ENCODE data around the gene TRIM32.

TRIM32 gene

GRCh38 chr9:116733010-116733641 is 46.0 kb downstream of the TRIM32 start:
- no peaks in the 10 kb centered on the region for H3K4me1 ChIP-seq (ENCODE audit: insufficient read depth, low read length)
- H3K36me3 ChIP-seq (ENCODE audit: insufficient read depth, low read length): no peaks in the 10 kb centered on the region
- H3K27ac ChIP-seq (ENCODE audit: low read depth, low read length): no peak overlapping the region
- H3K4me3 ChIP-seq (ENCODE audit: low read length): no peak overlapping the region
- WGBS: 94% methylated on average over 8 of the region's 9 CpGs
- no peak overlapping the region for H3K9ac ChIP-seq (ENCODE audit: low read depth, low read length)
- no peaks in the 10 kb centered on the region for H3K27me3 ChIP-seq (ENCODE audit: insufficient read depth, low read length)
- no peaks in the 10 kb centered on the region for H3K9me3 ChIP-seq (ENCODE audit: insufficient read depth, low read depth, low read length)

- Histone ChIP-seq H3K4me3 (ENCODE audit: low read length) (no peak overlapping the region), H3K27me3 (ENCODE audit: insufficient read depth, low read length) (no peaks in the 10 kb centered on the region), H3K36me3 (ENCODE audit: insufficient read depth, low read length) (no peaks in the 10 kb centered on the region), H3K9ac (ENCODE audit: low read depth, low read length) (no peak overlapping the region), H3K9me3 (ENCODE audit: insufficient read depth, low read depth, low read length) (no peaks in the 10 kb centered on the region), H3K4me1 (ENCODE audit: insufficient read depth, low read length) (peaks cover 5% of the 10 kb centered on the region; the same call in 1 of the 2 replicates), H3K27ac (ENCODE audit: low read depth, low read length) (no peak overlapping the region)
- WGBS: 70% methylated on average over 7 of the region's 8 CpGs
Observed at GRCh38 chr9:116736399-116737151, 49.5 kb downstream of the TRIM32 start.

- H3K9ac ChIP-seq (ENCODE audit: low read depth, low read length): no peak overlapping the region
- peaks cover 6% of the 10 kb centered on the region; the same call in 1 of the 2 replicates for H3K4me1 ChIP-seq (ENCODE audit: insufficient read depth, low read length)
- no peak overlapping the region for H3K27ac ChIP-seq (ENCODE audit: low read depth, low read length)
- H3K27me3 ChIP-seq (ENCODE audit: insufficient read depth, low read length): no peaks in the 10 kb centered on the region
- WGBS: 16% methylated on average over 15 of the region's 16 CpGs
- H3K4me3 ChIP-seq (ENCODE audit: low read length): no peak overlapping the region
- no peaks in the 10 kb centered on the region for H3K36me3 ChIP-seq (ENCODE audit: insufficient read depth, low read length)
- H3K9me3 ChIP-seq (ENCODE audit: insufficient read depth, low read depth, low read length): no peaks in the 10 kb centered on the region
Observed at GRCh38 chr9:116737152-116737546, 50.0 kb downstream of the TRIM32 start.

- H3K36me3 ChIP-seq (ENCODE audit: insufficient read depth, low read length): no peaks in the 10 kb centered on the region
- peaks cover 6% of the 10 kb centered on the region; the same call in 1 of the 2 replicates for H3K4me1 ChIP-seq (ENCODE audit: insufficient read depth, low read length)
- 69% methylated on average over 2 of the region's 3 CpGs for WGBS
- no peak overlapping the region for H3K4me3 ChIP-seq (ENCODE audit: low read length)
- H3K9me3 ChIP-seq (ENCODE audit: insufficient read depth, low read depth, low read length): no peaks in the 10 kb centered on the region
- H3K27me3 ChIP-seq (ENCODE audit: insufficient read depth, low read length): no peaks in the 10 kb centered on the region
- no peak overlapping the region for H3K9ac ChIP-seq (ENCODE audit: low read depth, low read length)
- H3K27ac ChIP-seq (ENCODE audit: low read depth, low read length): no peak overlapping the region
Observed at GRCh38 chr9:116741086-116741740, 54.1 kb downstream of the TRIM32 start.

GRCh38 chr9:116741742-116742141 is 54.6 kb downstream of the TRIM32 start:
- WGBS: 94% methylated on average over 2 of the region's 2 CpGs
- Histone ChIP-seq H3K4me3 (ENCODE audit: low read length) (no peak overlapping the region), H3K4me1 (ENCODE audit: insufficient read depth, low read length) (peaks cover 6% of the 10 kb centered on the region; the same call in 1 of the 2 replicates), H3K27me3 (ENCODE audit: insufficient read depth, low read length) (no peaks in the 10 kb centered on the region), H3K9ac (ENCODE audit: low read depth, low read length) (no peak overlapping the region), H3K9me3 (ENCODE audit: insufficient read depth, low read depth, low read length) (no peaks in the 10 kb centered on the region), H3K36me3 (ENCODE audit: insufficient read depth, low read length) (no peaks in the 10 kb centered on the region), H3K27ac (ENCODE audit: low read depth, low read length) (no peak overlapping the region)

- no peaks in the 10 kb centered on the region for H3K9me3 ChIP-seq (ENCODE audit: insufficient read depth, low read depth, low read length)
- H3K27ac ChIP-seq (ENCODE audit: low read depth, low read length): no peak overlapping the region
- H3K36me3 ChIP-seq (ENCODE audit: insufficient read depth, low read length): no peaks in the 10 kb centered on the region
- H3K4me1 ChIP-seq (ENCODE audit: insufficient read depth, low read length): 0 out of 2 replicates have a peak, but pooled peaks cover 8% of the 10 kb centered on the region
- no peaks in the 10 kb centered on the region for H3K27me3 ChIP-seq (ENCODE audit: insufficient read depth, low read length)
- WGBS: 80% methylated on average over 1 of the region's 3 CpGs
- no peak overlapping the region for H3K9ac ChIP-seq (ENCODE audit: low read depth, low read length)
- H3K4me3 ChIP-seq (ENCODE audit: low read length): no peak overlapping the region
Observed at GRCh38 chr9:116749176-116749575, 62.1 kb downstream of the TRIM32 start.

GRCh38 chr9:116749772-116750171 is 62.7 kb downstream of the TRIM32 start:
- Histone ChIP-seq H3K27me3 (ENCODE audit: insufficient read depth, low read length) (no peaks in the 10 kb centered on the region), H3K4me3 (ENCODE audit: low read length) (no peak overlapping the region), H3K27ac (ENCODE audit: low read depth, low read length) (no peak overlapping the region), H3K9ac (ENCODE audit: low read depth, low read length) (no peak overlapping the region), H3K9me3 (ENCODE audit: insufficient read depth, low read depth, low read length) (no peaks in the 10 kb centered on the region), H3K4me1 (ENCODE audit: insufficient read depth, low read length) (0 out of 2 replicates have a peak, but pooled peaks cover 8% of the 10 kb centered on the region), H3K36me3 (ENCODE audit: insufficient read depth, low read length) (no peaks in the 10 kb centered on the region)
- WGBS: 89% methylated on average over 2 of the region's 2 CpGs

- no peak overlapping the region for H3K27ac ChIP-seq (ENCODE audit: low read depth, low read length)
- H3K36me3 ChIP-seq (ENCODE audit: insufficient read depth, low read length): no peaks in the 10 kb centered on the region
- 0 out of 2 replicates have a peak, but pooled peaks cover 8% of the 10 kb centered on the region for H3K4me1 ChIP-seq (ENCODE audit: insufficient read depth, low read length)
- H3K27me3 ChIP-seq (ENCODE audit: insufficient read depth, low read length): no peaks in the 10 kb centered on the region
- no peak overlapping the region for H3K4me3 ChIP-seq (ENCODE audit: low read length)
- no peak overlapping the region for H3K9ac ChIP-seq (ENCODE audit: low read depth, low read length)
- no peaks in the 10 kb centered on the region for H3K9me3 ChIP-seq (ENCODE audit: insufficient read depth, low read depth, low read length)
- 80% methylated on average over 2 of the region's 2 CpGs for WGBS
Observed at GRCh38 chr9:116750510-116750909, 63.4 kb downstream of the TRIM32 start.
